ENCODE results near the gene DYTN.

The DYTN gene

GRCh38 chr2:206631340-206631739, 86.9 kb downstream of the DYTN start:
- no peak overlapping the region for H3K4me3 ChIP-seq (ENCODE audit: low read depth, low read length)
- TF ChIP-seq, protein P1, sequence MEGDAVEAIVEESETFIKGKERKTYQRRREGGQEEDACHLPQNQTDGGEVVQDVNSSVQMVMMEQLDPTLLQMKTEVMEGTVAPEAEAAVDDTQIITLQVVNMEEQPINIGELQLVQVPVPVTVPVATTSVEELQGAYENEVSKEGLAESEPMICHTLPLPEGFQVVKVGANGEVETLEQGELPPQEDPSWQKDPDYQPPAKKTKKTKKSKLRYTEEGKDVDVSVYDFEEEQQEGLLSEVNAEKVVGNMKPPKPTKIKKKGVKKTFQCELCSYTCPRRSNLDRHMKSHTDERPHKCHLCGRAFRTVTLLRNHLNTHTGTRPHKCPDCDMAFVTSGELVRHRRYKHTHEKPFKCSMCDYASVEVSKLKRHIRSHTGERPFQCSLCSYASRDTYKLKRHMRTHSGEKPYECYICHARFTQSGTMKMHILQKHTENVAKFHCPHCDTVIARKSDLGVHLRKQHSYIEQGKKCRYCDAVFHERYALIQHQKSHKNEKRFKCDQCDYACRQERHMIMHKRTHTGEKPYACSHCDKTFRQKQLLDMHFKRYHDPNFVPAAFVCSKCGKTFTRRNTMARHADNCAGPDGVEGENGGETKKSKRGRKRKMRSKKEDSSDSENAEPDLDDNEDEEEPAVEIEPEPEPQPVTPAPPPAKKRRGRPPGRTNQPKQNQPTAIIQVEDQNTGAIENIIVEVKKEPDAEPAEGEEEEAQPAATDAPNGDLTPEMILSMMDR (IDR thresholded peaks at IDR 0.05; ENCODE audit: low read depth, low read length) = no peak

DNA sequence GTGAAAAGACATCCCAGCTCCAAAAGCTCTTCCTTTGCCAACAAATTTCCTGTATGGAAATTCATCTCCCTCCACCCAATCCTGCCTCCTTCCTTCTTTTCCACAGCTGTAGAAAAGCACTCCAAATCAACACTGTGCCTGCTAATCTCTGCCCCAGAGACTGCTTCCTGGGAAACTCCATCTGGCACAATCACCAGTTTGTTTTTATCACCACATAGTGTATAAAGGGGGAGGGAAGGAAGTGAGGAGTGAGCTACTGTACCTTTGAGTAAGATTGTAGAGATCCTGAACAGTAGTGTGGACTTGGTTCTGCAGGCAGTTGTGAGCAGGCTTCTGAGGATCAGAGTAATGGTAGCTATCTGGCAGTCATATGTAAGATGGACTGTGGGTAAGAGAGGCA, 90.6 kb downstream of the DYTN start:
- no peak overlapping the region for H3K4me3 ChIP-seq (ENCODE audit: low read depth, low read length)
- TF ChIP-seq, protein P1 (IDR thresholded peaks at IDR 0.05; ENCODE audit: low read depth, low read length) = no peak

DNA sequence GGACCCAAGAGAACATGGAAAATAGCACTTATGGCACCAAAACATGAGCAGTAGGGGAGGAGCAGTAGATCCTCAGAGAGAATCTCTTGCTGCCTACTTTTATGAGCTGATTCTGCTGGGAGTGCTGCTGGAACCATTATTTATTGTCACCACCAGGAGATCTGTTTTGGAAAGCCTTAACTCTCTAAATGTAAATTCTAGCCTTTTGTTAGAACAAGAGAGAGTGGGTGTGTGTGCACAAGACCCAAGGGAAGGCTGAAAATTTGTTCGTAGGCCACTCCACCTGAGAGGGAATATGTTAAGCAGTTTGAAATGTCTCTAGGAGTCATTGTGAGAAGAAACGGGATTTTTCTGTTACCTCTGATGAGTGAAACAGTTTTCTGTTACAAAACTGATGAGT, 92.1 kb downstream of the DYTN start:
- no peak overlapping the region for H3K4me3 ChIP-seq (ENCODE audit: low read depth, low read length)
- TF ChIP-seq, protein P1 (IDR thresholded peaks at IDR 0.05; ENCODE audit: low read depth, low read length) = no peak

DNA sequence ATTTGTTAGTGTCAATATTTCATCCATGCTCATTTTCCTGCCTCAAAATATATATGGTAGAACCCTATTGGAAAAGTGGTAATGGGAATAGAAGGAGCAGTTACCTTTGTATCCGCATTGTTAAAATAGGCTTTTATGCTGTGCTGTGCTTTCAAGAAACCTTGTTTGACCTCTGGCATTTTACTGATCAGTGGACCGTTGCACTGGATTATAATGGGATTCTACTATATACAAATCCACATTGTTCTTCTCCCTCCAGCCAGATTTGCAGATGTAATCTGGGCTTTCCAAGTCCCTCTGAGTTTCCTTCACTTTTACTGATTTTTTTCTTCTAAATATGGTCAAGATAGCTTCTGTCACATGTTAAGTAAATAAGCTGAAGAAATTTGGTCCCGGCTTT, 99.2 kb downstream of the DYTN start:
- TF ChIP-seq, protein P1 (IDR thresholded peaks at IDR 0.05; ENCODE audit: low read depth, low read length) = no peak

DNA sequence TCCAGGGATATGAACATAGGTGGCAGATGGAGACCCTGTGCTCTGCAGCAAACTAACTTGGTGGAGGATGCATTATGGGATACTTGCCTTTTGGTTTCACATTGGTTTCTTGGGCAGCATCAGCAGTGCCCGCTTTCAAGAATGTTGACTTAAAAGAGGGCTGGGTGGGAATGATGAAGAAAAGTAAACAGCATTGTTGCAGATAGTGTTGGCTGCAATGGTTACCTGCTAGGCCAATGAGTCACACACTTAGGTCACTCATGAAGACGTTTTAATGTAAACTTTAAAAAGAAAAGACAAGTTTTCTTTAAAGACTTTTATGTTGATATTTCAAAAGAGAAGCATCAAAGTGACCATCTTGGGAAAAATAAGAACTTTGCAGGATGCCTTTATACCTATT, 102.0 kb downstream of the DYTN start:
- TF ChIP-seq, protein P1 (IDR thresholded peaks at IDR 0.05; ENCODE audit: low read depth, low read length) = no peak
- no peak overlapping the region for H3K4me3 ChIP-seq (ENCODE audit: low read depth, low read length)

More for the DNA sequence above, 99.2 kb downstream of the DYTN start:
- no peak overlapping the region for H3K4me3 ChIP-seq (ENCODE audit: low read depth, low read length)

DNA sequence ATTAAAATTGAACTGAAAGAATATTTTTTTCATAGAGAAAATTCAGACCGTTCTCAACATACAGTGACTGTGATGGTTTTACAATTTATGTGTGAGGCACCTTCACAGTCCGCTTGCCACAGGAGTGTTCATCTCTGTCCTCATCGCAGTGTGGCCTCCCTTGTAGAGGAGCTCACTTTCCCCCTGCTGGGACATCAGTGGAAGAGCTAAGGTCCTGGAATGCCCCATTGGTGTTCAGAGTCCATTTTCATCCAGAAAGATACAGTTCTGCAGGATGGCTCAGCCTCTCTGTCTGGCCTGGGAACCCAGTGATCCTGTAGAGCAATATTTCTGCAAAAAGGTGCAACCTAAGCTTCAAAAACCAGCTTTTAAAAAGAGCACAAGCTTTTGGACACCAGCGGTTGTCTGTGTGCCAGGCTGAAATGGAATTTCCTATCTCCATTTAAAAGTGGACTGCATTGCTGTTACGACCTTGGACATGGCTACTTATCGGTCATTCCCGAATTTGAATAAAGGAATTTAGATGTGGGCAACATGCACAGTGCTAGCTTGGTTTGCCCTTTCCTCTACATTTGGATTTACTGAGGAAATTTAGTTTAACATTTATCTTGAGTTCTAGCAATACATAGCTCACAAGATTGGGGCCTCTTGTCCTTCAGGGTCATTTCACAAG, 102.6 kb downstream of the DYTN start:
- TF ChIP-seq, protein P1 (IDR thresholded peaks at IDR 0.05; ENCODE audit: low read depth, low read length) = no peak
- no peak overlapping the region for H3K4me3 ChIP-seq (ENCODE audit: low read depth, low read length)

DNA sequence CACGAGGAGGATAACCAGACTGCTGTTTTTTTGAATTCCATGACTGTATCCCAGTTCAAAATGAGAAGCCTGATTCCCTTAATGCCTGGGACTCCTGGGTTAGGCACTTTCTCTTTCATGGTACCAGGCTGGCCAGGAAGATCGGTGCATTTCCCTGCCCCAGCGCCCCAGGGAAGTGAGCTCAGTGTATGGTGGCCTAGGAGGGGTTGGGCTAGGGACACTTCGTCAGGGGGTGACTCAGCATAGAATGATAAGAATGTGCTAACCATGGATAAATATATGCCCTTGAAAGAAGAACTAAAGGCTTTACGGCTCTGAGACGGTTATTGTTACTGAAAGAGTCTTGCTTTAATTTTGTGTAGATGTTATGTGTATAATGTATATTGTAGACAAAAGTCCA, 103.4 kb downstream of the DYTN start:
- TF ChIP-seq, protein P1 (IDR thresholded peaks at IDR 0.05; ENCODE audit: low read depth, low read length) = no peak
- no peak overlapping the region for H3K4me3 ChIP-seq (ENCODE audit: low read depth, low read length)
